NCI-H2196 treated with DMSO at 0.1 percent for 48 hours (cell line): Measurements from ENCODE around the gene CAVIN1.
"Not testable (repeated sequence)": the region's sequence is repeated elsewhere in the genome, so short reads cannot be mapped to it uniquely, and the experiment has no call there.

Experiments
- DNase-seq: peaks from one replicate; lab custom pipeline; 2025; ENCODE audit not compliant: unreplicated experiment; lab: John Stamatoyannopoulos, UW

The CAVIN1 gene, protein sequence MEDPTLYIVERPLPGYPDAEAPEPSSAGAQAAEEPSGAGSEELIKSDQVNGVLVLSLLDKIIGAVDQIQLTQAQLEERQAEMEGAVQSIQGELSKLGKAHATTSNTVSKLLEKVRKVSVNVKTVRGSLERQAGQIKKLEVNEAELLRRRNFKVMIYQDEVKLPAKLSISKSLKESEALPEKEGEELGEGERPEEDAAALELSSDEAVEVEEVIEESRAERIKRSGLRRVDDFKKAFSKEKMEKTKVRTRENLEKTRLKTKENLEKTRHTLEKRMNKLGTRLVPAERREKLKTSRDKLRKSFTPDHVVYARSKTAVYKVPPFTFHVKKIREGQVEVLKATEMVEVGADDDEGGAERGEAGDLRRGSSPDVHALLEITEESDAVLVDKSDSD

DNA sequence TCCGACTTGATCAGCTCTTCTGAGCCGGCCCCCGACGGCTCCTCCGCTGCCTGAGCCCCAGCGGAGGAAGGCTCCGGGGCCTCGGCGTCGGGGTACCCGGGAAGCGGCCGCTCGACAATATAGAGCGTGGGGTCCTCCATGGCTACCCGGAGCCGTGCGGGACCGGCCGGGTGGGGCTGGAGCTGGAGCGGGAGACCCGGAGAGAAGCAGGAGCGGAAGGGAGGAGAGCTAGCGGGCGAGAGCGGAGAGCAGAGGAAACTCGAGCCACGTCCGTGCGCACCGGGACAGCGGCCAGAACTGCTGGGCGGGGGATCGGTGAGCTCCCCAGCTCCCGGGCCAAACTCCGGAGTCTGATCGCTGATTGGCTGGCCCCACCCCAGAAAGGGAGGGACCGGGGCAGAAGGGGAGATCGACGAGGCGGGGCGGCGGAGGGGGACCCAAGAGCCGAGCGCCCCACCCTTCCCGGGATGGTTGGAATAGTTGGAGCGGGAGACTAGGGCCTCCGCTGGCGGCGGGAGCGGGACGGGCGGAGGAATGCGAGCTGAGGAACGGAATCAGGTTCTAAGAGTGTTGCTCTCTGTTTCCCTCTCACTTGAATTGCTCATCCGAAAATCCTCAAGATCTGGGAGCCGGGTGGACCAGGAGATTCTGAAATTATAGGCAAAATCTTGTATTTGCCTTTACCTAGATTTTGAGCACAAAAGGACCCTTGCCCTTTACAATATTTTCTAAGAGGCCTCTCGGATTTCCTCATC, at the start of gene CAVIN1:
CAVIN1 (minus strand) TSS at position 299 of the 755 bp plus-strand sequence; CDS start at position 140, 159 bp downstream.
- DNase-seq: peak; percentile 48

DNA sequence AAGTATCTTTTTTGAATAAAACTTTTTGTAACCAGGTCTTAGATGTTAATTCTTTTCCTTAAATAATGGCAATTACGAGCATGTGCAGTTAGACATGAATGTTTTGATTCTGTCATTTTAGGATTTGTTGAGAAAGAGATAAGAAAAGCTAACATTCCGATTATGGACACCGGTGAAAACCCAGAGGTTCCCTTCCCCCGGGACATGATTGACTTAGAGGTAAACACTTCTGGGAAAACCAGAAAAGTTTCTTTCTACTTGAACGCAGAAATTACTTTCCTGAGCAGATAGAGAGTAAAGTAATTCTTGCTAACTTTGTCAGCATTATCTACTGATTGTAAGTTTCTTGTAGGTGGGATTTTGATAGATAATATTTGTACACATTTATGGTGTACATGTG, 44.8 kb upstream of the CAVIN1 start:
- no peak for DNase-seq

DNA sequence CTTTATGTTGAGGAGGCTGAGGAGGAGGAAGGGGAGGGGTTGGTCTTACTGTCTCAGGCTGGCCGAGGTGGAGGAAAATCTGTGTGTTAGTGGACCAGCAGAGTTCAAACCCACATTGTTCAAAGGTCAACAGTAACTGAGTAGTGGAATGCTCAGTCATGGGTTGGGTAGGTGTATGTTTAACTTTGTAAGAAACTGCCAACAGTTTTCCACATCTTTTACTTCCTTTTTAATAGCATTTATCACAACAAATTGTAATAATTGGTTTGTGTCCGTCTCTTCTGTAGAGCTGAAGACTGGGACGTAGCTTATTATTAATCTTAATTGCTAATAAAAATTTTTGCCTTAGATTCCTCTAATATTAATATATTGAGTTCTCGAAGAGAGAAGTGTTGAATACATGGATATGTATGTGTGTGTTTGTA, 40.9 kb upstream of the CAVIN1 start:
- DNase-seq: no peak

DNA sequence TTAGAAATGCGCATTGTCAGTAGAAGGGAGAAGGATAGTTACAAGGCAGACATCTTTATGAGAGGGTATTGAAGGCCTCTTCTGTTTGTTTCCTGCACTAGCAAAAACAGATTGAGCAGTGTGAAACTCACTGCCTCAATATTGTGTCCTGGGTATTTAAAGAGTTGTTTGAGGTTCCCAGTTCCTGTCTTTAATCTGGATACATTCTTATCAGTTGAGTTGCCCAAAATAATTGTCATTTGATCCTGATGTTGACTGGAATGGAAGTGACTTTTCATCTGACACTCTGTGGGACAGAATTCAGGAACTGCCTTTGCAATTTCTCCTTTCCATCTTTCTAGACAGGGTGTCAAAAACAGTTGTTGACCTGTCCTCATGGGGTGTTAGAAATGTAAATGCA, 37.3 kb upstream of the CAVIN1 start:
- DNase-seq: no peak

DNA sequence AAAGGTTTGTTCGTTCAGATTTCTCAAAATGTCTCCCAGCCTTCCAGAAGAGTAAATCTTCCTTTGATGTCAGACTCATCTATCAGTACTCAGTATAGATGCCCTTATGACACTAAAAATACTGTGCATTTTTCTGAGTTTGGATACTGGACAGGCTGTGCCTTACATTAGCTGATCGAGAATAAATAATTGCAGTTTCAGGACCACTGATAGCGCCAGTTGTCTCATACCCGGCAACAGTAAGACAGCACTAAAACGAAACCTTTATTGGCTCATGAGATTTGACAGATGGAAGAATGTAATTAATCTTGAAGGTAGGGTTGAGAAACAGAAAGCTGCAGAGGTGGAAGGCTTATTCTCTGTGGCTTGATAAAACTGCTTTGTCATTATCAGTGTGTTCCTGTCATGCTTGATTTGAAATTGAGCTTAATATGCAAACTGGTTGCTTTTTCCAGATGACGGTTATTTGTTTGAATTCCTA, 36.8 kb upstream of the CAVIN1 start:
- no peak for DNase-seq

DNA sequence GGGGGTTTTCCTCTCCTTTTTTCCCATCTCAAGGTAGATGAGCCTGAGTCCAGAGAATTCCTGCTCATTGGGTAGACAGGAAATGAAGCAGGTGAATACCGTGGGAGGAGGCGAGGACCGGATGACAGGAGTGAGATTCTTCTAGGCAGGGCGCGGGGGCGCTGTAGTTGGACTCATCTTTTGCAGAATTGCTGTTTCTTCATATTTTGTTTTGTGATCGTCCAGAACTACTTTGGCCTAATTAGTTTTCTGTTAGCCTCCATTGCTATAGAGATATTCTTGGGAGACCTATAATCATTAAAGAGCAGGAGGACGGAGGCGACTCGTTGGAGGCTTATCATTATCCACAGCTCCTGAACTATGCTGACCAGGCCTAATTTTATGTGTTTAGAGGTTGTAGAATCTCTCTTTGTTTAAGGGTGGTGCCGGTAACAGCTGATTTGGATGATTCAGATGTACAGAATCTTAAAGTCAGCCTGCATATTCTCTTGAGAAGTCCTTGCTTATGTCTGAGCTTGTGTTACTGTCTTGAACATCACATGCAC, 36.3 kb upstream of the CAVIN1 start:
- no peak for DNase-seq

DNA sequence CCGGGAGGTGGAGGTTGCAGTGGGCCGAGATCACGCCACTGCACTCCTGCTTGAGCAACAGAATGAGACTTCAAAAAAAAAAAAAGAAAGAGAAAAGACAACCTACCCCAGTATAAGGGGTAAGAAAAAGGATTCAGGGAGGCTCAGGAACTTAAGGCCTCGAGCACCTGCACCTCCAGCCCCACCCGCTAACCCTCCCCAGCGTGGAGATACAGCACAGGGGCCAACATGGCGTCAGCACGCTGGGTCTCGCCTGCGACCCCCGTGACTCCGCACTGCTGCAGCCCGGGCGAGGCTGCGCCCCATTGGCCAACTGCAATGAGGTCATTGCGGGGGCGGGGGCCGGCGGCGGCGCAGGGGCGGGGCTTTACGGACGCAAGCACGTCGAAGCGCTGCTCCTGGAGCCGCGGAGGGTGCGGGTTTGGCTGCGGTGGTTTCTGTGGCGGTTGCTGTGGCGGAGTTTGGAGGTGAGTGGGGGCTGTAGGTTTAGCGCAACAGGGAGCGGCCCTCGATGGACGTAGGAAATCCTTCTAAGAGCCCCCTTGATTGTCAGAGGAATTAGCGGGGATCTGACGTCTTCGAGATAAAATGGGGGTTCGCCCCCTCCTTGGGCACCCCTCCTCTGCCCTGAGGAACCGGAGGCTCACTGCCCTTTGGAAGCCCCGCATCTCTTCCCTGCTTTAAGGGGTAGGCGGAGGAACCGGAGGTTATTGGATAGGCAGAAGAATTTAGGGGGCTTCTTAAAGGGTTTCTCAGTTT, 35.6 kb upstream of the CAVIN1 start, which contains the start of gene ATP6V0A1:
ATP6V0A1 (plus strand) TSS at position 382 of the 759 bp plus-strand sequence. CDS start 2,017 bp downstream, outside the sequence.
- peak; percentile 55 for DNase-seq

DNA sequence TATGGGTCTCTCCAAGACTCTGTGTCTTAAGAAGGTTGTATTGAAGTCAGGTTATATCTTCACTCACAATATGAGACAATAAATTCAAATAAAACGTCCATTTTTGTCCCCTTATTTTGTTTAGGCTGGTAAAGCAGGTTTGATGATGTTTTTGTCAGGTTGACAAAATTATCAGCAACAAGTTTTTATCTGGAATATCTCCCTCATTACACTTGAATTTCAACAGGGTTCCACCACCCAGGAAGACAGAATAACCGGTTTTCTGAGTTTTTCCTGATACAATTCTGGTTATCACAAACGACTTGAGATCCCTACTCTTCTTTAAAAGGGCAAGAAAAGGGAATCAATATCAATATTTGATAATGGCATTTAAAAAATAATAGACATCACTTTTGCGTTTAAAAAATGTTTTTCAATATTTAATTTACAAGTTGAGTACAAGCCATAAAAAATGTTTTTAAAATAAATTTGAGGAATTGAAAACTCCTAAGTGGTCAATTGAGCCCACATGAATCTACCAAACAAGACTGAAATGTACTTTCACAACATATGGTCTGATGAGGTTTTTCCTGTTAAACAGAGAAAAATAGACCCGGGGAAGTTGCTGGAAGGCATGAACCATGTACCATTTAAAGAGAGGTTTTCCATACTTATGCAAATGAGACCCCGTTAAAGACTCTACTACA, 34.2 kb upstream of the CAVIN1 start:
- DNase-seq: no peak

DNA sequence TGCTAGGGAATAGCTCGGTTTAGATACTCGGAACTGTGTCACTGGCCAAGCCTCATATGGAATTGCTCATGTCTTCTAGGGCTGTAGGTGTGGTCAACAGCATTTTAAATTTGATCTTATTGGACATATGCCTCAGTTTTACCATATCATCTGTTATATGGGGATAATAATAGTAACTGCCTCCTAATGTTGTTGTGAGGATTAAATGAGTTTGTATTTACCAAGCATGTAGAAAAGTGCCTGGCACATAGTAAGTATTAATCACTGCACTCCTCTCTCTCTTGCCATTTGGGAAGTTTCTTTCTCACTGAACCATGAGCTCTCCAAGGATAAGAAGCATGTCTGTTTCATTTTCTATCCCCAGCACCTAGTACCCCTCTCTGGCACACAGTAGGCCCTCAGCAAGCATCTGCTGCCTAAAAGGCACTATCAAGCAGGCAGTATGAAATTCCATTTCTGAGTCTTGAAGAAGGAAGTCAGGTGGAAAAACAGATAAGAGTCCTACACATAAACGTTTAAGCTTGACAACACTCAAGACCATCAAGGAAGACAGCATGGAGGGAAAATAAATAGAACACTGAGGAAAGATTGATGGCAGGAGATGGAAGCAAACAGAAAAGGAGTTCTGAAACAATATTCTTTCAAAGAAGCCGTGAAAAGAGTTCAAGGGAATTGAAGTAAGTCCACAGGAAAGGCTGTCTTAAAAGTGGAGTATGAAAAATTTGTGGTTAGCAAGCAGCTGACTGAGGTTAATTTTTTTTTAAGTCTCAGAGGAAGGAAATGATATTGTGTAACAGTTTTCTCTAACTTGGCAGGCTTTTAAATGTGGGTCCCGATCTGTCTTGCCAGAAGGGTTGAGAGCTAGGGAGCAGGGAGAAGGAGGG, 33.4 kb upstream of the CAVIN1 start:
- no peak for DNase-seq

DNA sequence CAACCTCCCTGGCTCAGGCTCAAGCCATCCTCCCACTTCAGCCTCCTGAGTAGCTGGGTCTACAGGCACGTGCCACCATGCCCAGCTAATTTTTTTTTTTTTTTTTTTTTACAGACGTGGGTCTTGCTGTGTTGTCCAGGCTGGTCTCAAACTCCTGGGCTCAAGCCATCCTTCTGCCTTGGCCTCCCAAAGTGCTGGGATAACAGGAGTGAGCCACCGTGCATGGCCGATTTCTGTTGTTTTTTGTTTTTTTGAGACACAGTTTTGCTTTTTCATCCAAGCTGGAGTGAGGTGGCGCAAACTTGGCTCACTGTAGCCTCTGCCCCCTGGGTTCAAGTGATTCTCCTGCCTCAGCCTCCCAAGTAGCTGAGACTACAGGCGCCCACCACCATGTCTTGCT, 31.9 kb upstream of the CAVIN1 start:
- DNase-seq: not testable (repeated sequence)

DNA sequence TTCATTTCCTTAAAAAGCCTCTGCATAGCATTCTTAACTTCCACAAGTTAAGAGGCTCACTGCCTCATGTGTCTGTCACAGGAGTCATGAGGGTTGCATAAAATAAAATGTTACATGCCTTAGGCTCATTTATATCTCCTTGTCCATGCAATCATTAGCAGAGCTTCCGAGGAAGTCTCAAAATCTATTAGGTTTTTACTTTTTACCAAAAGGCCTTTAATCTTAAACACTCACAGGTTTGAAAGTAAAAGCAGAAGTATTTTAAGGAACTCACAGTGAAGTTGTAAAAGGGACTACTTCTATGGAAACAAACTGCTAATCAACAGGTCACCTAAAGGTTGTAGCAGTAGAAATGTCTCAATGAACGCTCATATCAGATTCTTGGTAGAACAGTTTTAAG, 30.4 kb upstream of the CAVIN1 start:
- DNase-seq: no peak

DNA sequence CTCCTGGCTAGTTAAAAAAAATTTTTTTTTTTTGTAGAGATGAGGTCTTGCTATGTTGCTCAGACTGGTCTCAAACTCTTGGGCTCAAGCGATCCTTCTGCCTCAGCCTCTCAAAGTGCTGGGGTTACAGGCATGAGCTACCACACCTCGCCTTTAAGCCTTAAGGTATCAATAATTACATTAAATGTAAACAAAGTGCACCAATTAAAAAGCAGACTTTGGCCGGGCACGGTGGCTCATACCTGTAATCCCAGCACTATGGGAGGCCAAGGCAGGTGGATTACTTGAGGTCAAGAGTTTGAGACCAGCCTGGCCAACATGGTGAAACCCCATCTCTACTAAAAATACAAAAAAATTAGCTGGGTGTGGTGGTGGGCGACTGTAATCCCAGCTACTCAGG, 28.2 kb upstream of the CAVIN1 start:
- not testable (repeated sequence) for DNase-seq

DNA sequence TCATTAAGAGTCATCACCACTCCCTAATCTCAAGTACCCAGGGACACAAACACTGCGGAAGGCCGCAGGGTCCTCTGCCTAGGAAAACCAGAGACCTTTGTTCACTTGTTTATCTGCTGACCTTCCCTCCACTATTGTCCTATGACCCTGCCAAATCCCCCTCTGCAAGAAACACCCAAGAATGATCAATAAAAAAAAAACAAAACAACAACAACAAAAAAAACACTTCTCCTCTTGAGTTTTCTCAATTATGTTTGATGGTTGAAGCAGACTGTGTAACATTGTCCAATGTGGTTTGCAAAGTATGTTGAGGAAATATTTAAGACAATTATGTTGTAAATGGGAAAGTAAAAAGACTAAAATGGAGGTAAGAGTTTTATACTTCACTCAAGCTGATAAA, 26.8 kb upstream of the CAVIN1 start:
- not testable (repeated sequence) for DNase-seq

DNA sequence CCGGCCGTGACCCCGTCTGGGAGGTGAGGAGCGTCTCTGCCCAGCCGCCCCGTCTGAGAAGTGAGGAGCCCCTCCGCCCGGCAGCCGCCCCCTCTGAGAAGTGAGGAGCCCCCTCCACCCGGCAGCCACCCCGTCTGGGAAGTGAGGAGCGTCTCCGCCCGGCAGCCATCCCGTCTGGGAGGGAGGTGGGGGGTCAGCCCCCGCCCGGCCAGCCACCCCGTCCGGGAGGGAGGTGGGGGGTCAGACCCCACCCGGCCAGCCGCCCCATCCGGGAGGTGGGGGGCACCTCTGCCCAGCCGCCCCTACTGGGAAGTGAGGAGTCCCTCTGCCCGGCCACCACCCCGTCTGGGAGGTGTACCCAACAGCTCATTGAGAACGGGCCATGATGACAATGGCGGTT, 26.1 kb upstream of the CAVIN1 start:
- DNase-seq: not testable (repeated sequence)

DNA sequence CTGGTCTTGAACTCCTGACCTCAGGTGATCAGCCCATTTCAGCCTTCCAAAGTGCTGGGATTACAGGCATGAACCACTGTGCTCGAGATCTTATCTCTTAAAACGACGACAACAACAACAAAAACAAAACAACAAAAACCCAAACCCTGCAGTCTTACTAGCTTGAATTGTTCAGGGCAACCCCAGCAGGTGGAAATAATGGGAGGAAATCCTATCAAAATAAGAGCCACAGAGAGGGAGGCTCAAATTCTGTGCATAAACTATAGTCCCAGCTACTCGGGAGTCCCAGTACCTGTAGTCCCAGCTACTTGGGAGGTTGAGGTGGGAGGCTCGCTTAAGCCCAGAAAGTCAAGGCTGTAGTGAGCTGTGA, 19.1 kb upstream of the CAVIN1 start:
- no peak for DNase-seq

DNA sequence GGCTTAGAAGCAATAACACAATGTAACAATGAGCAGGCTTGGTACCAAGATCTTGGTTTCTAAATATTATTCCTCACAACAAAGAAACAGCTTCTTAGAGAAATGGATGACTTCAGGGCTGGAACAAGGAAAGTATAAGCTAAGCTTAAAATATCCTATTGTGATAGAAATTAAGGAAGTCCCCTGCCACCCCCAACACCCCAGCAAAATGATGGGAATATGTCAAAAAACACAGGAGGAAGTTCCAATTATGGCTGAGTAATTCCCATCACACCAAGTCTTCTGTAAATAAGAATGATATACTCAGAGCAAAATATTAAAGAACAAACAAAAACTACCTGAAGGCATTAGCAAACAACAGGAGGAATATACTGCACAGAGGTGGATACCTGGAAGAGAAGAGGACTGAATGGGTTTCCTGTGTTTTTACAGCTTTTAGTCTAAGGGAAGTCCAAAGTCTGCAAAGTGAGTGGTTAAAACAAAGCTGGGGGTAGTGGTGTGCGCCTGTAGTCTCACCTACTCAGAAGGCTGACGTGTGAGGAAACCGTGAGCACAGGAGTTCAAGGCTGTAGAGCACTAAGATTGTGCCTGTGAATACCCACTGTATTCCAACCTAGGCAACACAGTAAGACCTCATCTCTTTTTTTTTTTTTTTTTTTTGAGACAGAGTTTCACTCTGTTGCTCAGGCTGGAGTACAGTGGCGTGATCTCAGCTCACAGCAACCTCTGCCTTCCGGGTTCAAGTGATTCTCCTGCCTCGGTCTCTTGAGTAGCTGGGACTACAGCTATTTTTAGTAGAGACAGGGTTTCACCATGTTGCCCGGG, 18.5 kb upstream of the CAVIN1 start:
- DNase-seq: no peak

DNA sequence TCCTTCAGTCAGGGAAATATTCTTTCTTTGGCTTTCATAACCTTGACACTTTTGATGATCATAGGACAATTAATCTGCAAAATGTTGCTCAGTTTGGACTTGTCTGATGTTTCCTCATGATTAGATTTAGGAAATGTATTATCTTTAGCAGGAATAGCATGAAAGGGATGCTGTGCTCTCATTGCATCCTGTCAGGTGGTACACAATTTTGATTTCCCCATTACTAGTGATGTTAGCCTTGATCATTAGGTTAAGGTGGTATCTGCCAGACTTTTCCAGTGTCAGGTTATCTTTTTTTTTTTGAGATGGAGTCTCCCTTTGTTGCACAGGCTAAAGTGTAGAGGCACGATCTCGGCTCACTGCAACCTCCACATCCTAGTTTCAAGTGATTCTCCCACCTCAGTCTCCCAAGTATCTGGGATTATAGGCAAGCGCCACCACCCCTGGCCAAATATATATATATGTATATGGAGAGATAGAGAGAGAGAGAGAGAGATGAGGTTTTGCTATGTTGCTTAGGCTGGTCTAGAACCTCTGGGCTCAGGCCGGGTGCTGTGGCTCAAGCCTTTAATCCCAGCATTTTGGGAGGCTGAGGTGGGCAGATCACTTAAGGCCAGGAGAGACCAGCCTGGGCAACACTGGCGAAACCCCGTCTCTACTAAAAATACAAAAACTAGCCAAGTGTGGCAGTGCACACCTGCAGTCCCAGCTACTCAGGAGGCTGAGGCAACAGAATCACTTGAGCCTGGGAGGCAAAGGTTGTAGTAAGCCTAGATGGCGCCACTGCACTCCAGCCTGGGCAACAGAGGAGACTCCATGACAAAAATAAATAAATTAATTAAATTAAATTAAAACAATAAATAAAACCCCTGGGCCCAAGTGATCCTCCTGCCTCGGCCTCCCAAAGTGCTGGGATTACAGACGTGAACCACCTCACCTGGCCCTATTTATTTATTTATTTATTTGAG, 15.8 kb upstream of the CAVIN1 start:
- no peak for DNase-seq
